ENCODE results near the gene DNM3.

DNA sequence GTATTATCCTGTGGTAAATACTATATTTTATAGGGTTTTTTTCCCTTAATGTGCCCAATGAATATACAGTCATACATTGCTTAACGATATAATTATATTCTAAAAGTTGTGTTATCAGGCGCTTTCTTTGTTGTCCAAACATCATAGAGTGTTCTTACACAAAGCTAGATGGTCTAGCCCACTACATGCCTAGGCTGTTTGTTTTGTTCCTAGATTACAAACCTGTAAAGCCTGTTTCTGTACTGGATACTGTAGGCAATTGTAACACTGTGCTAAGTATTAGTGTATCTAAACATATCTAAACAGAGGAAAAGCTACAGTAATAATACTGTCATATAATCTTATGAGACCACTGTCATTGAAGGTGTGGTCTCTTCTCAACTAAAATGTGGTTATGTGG lies 336.6 kb downstream of the DNM3 start:
- no peak for TF ChIP-seq EZH2 (IDR thresholded peaks at IDR 0.05; ENCODE audit: insufficient read depth, poor library complexity, severe bottlenecking)
- TF ChIP-seq EZH2phosphoT487 (IDR thresholded peaks at IDR 0.05; ENCODE audit: insufficient read depth, low read depth), result no peak

All from GM23248 (cell line).